WTC11 (cell line): ENCODE measurements around the gene WDR5B. TPM values are rescaled to one million over a fixed set of nuclear protein-coding genes. Genes with fewer than 3 reads are reported as not detected.

Experiments
- ATAC-seq: fragments of 200-7000 bp; cut with Tn5 transposase; 2 replicates; pipeline ENCODE4 v1.10.0; 2021; ENCODE audit warnings: mild to moderate bottlenecking, moderate library complexity
- Bru-seq: library from RNA; stranded (reverse); fragments of 400-500 nt; gene quantifications from one replicate; lab custom pipeline; 2021; lab: Mats Ljungman, UMichigan
- CTCF ChIA-PET: fragments of 300-600 bp; sonication (Branson Sonifier 250); formaldehyde crosslinking; loops from one replicate; lab custom pipeline; 2021; ENCODE audit warnings: antibody characterized with exemption; lab: Charles Lee
- POLR2A ChIA-PET: fragments of 350-600 bp; sonication (Branson Sonifier 250); formaldehyde crosslinking; loops from one replicate; lab custom pipeline; 2021; ENCODE audit warnings: antibody characterized with exemption; lab: Charles Lee
- DNase-seq: peaks from one replicate; pipeline ENCODE4 v3.0.0; 2021; ENCODE audit warnings: low spot score
- H3K27ac Mint-ChIP-seq: 2 replicates; pipeline ENCODE4 v1.8.0; 2021; ENCODE audit warnings: mixed read lengths
- H3K27me3 Mint-ChIP-seq: 2 replicates; pipeline ENCODE4 v1.8.0; 2021; ENCODE audit warnings: low read depth, mild to moderate bottlenecking, moderate library complexity, mixed read lengths
- H3K36me3 Mint-ChIP-seq: 2 replicates; pipeline ENCODE4 v1.8.0; 2021; ENCODE audit warnings: mixed read lengths
- H3K4me1 Mint-ChIP-seq: 2 replicates; pipeline ENCODE4 v1.8.0; 2022; ENCODE audit warnings: mixed read lengths
- H3K4me3 Mint-ChIP-seq: 2 replicates; pipeline ENCODE4 v1.8.0; 2021; ENCODE audit warnings: mild to moderate bottlenecking, moderate library complexity, mixed read lengths
- H3K9me3 Mint-ChIP-seq: 2 replicates; pipeline ENCODE4 v1.8.0; 2021; ENCODE audit warnings: mixed read lengths
- CBFB ChIP-seq: sonication (generic); formaldehyde crosslinking; IDR thresholded peaks from 2 replicates; pipeline ENCODE4 v1.8.1; 2022; ENCODE audit warnings: mild to moderate bottlenecking, low read depth, missing genetic modification reagents
- EMX1 ChIP-seq: fragments of 250-450 bp; sonication (Bioruptor Pico); IDR thresholded peaks from 2 replicates; pipeline ENCODE4 v1.8.0; 2021; ENCODE audit warnings: mild to moderate bottlenecking
- ETV6 ChIP-seq: sonication (generic); formaldehyde crosslinking; IDR thresholded peaks from 2 replicates; pipeline ENCODE4 v1.8.1; 2022; ENCODE audit warnings: mild to moderate bottlenecking, missing genetic modification reagents
- GABPB1 ChIP-seq: sonication (generic); formaldehyde crosslinking; IDR thresholded peaks from 2 replicates; pipeline ENCODE4 v1.8.1; 2023; ENCODE audit warnings: mild to moderate bottlenecking, missing genetic modification reagents
- GRHL2 ChIP-seq: fragments of 250-450 bp; sonication (Bioruptor Pico); IDR thresholded peaks from 2 replicates; pipeline ENCODE4 v1.8.0; 2022; ENCODE audit warnings: mild to moderate bottlenecking, moderate library complexity; ENCODE audit not compliant: insufficient replicate concordance, severe bottlenecking
- IRF1 ChIP-seq: sonication (generic); formaldehyde crosslinking; IDR thresholded peaks from 2 replicates; pipeline ENCODE4 v1.8.0; 2023; ENCODE audit warnings: missing genetic modification reagents
- MAX ChIP-seq: sonication (generic); formaldehyde crosslinking; IDR thresholded peaks from 2 replicates; pipeline ENCODE4 v1.8.0; 2022; ENCODE audit warnings: mild to moderate bottlenecking, missing genetic modification reagents
- MLX ChIP-seq: sonication (generic); formaldehyde crosslinking; IDR thresholded peaks from 2 replicates; pipeline ENCODE4 v1.8.1; 2023; ENCODE audit warnings: mild to moderate bottlenecking, missing genetic modification reagents, moderate library complexity
- MYBL2 ChIP-seq: sonication (generic); formaldehyde crosslinking; IDR thresholded peaks from 2 replicates; pipeline ENCODE4 v1.8.1; 2023; ENCODE audit warnings: mild to moderate bottlenecking, moderate library complexity, missing genetic modification reagents
- NFYB ChIP-seq: sonication (generic); formaldehyde crosslinking; conservative IDR thresholded peaks from 2 replicates; pipeline ENCODE4 v1.8.0; 2022; ENCODE audit warnings: low read depth, missing genetic modification reagents
- OVOL2 ChIP-seq: fragments of 250-450 bp; sonication (Bioruptor Pico); IDR thresholded peaks from 2 replicates; pipeline ENCODE4 v1.9.0; 2021; ENCODE audit warnings: mild to moderate bottlenecking, borderline replicate concordance
- PRRX2 ChIP-seq: fragments of 250-450 bp; sonication (Bioruptor Pico); IDR thresholded peaks from 2 replicates; pipeline ENCODE4 v1.8.0; 2021; ENCODE audit warnings: mild to moderate bottlenecking
- RORB ChIP-seq: fragments of 250-450 bp; sonication (Bioruptor Pico); IDR thresholded peaks from 2 replicates; pipeline ENCODE4 v1.9.0; 2021; ENCODE audit warnings: mild to moderate bottlenecking
- SOX15 ChIP-seq: fragments of 250-450 bp; sonication (Bioruptor Pico); IDR thresholded peaks from 2 replicates; pipeline ENCODE4 v1.9.0; 2021; ENCODE audit warnings: mild to moderate bottlenecking
- STAT6 ChIP-seq: sonication (generic); formaldehyde crosslinking; conservative IDR thresholded peaks from 2 replicates; pipeline ENCODE4 v1.8.1; 2023; ENCODE audit warnings: mild to moderate bottlenecking, low read depth, missing genetic modification reagents, moderate library complexity
- USF1 ChIP-seq: sonication (generic); formaldehyde crosslinking; IDR thresholded peaks from 2 replicates; pipeline ENCODE4 v1.8.0; 2022; ENCODE audit warnings: mild to moderate bottlenecking, missing genetic modification reagents
- USF2 ChIP-seq: sonication (generic); formaldehyde crosslinking; IDR thresholded peaks from 2 replicates; pipeline ENCODE4 v1.8.1; 2023; ENCODE audit warnings: mild to moderate bottlenecking, missing genetic modification reagents, moderate library complexity
- ZMAT4 ChIP-seq: fragments of 250-450 bp; sonication (Bioruptor Pico); IDR thresholded peaks from 2 replicates; pipeline ENCODE4 v1.9.0; 2021; ENCODE audit warnings: mild to moderate bottlenecking
- ZNF317 ChIP-seq: sonication (generic); formaldehyde crosslinking; IDR thresholded peaks from 2 replicates; pipeline ENCODE4 v1.8.1; 2023; ENCODE audit warnings: low read depth, mild to moderate bottlenecking, moderate library complexity, missing genetic modification reagents, borderline replicate concordance
- ZNF396 ChIP-seq: fragments of 250-450 bp; sonication (Bioruptor Pico); IDR thresholded peaks from 2 replicates; pipeline ENCODE4 v1.8.0; 2021; ENCODE audit warnings: mild to moderate bottlenecking, moderate library complexity, borderline replicate concordance
- ZNF423 ChIP-seq: fragments of 250-450 bp; sonication (Bioruptor Pico); IDR thresholded peaks from 2 replicates; pipeline ENCODE4 v2.1.2; 2022; ENCODE audit warnings: mild to moderate bottlenecking, moderate library complexity
- ZNF532 ChIP-seq: fragments of 250-450 bp; sonication (Bioruptor Pico); IDR thresholded peaks from 2 replicates; pipeline ENCODE4 v1.9.0; 2021; ENCODE audit warnings: mild to moderate bottlenecking, borderline replicate concordance
- long read RNA-seq, 3 experiments: library from RNA in 1 of 3; library from capped mRNA in 1 of 3; library from polyadenylated mRNA in 1 of 3; unstranded in 2 of 3; stranded (forward) in 1 of 3; transcript quantifications; one replicate each; pipeline ENCODE4 v2.0.0, GENCODE V29; 2021
- total RNA-seq: library from RNA; stranded (reverse); gene quantifications from 3 replicates; pipeline ENCODE4 v1.2.3, GENCODE V29; 2021

Gene WDR5B
- total RNA-seq (2.6 to 2.9 TPM (median 2.8 TPM) in 3 replicates), Bru-seq, nascent RNA (percentile 90 among the genes with signal in this experiment)
- long read RNA-seq, experiment 1, transcript WDR5B-201 (1 exons, 3,720 nt): major isoform, 17 of 18 reads
- long read RNA-seq, experiment 1, partial matches to known transcripts: 0 of 18 reads
- long read RNA-seq, experiment 1, other reads (novel, unspliced or antisense): 1 of 18 reads
- long read RNA-seq, experiment 2, partial matches to known transcripts: 0 of 2 reads
- long read RNA-seq, experiment 2, other reads (novel, unspliced or antisense): 0 of 2 reads
- long read RNA-seq, experiment 3, transcript WDR5B-201 (1 exons, 3,720 nt): major isoform, 5 of 6 reads
- long read RNA-seq, experiment 3, partial matches to known transcripts: 0 of 6 reads
- long read RNA-seq, experiment 3, other reads (novel, unspliced or antisense): 1 of 6 reads

GRCh38 chr3:122415762-122416654 lies at the start of gene WDR5B:
TSS of gene WDR5B (minus strand) at chr3:122416062. CDS start at chr3:122415528, 534 bp downstream.
- ATAC-seq (peak; percentile 88), DNase-seq (peak; percentile 98)
- Mint-ChIP-seq H3K27me3 (no peaks in the 10 kb centered on the region), H3K9me3 (no peaks in the 10 kb centered on the region), H3K27ac (peak within 1 kb of the TSS; percentile 95), H3K4me3 (peak within 1 kb of the TSS; percentile 95), H3K4me1 (peaks cover 17% of the 10 kb centered on the region), H3K36me3 (no peaks in the 10 kb centered on the region)
- ChIA-PET POLR2A (interaction anchor here (0.8 to 2.2 kb wide), 4 partner anchors 23 to 99 kb away, joined by 3 to 18 read pairs (median 4); partner anchors contain the start of genes FAM162A, KPNA1 and MIX23), CTCF (interaction anchor here (0.7 to 3.0 kb wide), 6 partner anchors 17 to 285 kb away, joined by 3 to 16 read pairs (median 8); partner anchors contain the start of genes FAM162A and PARP14)
- TF ChIP-seq ZNF423 (no peak), STAT6 (CRISPR knock-in tag) (no peak), CBFB (CRISPR knock-in tag) (no peak), SOX15 (CRISPR knock-in tag) (no peak), OVOL2 (CRISPR knock-in tag) (no peak), USF1 (CRISPR knock-in tag) (peak; percentile 45; the same call in 1 of the 2 replicates), GRHL2 (CRISPR knock-in tag) (no peak), MLX (no peak), MAX (peak; percentile 88), RORB (CRISPR knock-in tag) (no peak), NFYB (CRISPR knock-in tag) (peak; percentile 44), IRF1 (CRISPR knock-in tag) (0 out of 2 replicates have a peak, but pooled peaks have one; percentile 46), ZNF532 (CRISPR knock-in tag) (no peak), PRRX2 (CRISPR knock-in tag) (no peak), ZMAT4 (CRISPR knock-in tag) (no peak), ETV6 (0 out of 2 replicates have a peak, but pooled peaks have one; percentile 40), USF2 (CRISPR knock-in tag) (no peak), ZNF317 (CRISPR knock-in tag) (no peak), ZNF396 (CRISPR knock-in tag) (no peak), GABPB1 (CRISPR knock-in tag) (no peak), MYBL2 (CRISPR knock-in tag) (peak; percentile 62; the same call in 1 of the 2 replicates), EMX1 (CRISPR knock-in tag) (no peak)
